ENCODE measurements around the gene ANXA7.
"Not testable (repeated sequence)": the region's sequence is repeated elsewhere in the genome, so short reads cannot be mapped to it uniquely, and the experiment has no call there.

Gene ANXA7

GRCh38 chr10:73332379-73332778, 81.5 kb downstream of the ANXA7 start:
- no peak for DNase-seq

- not testable (repeated sequence) for DNase-seq
Measured at GRCh38 chr10:73328523-73328922, 85.3 kb downstream of the ANXA7 start.

GRCh38 chr10:73325290-73325689, 88.6 kb downstream of the ANXA7 start:
- not testable (repeated sequence) for DNase-seq

Measured in inflammatory macrophage treated with lipopolysaccharide for 4 hours (primary cell).